HG03175 (cell line): ENCODE results near the gene NEGR1.

Experiments used
- ATAC-seq: cut with Tn5 transposase; IDR thresholded peaks from one replicate; pipeline ENCODE4 v1.9.1; 2021; ENCODE audit warnings: mild to moderate bottlenecking, moderate library complexity; ENCODE audit not compliant: unreplicated experiment

Gene NEGR1

GRCh38 chr1:72235062-72235461 is 47.3 kb downstream of the NEGR1 start:
- ATAC-seq = no peak

- ATAC-seq = no peak
Measured at GRCh38 chr1:72230746-72231145, 51.6 kb downstream of the NEGR1 start.

GRCh38 chr1:72229893-72230292 is 52.4 kb downstream of the NEGR1 start:
- no peak for ATAC-seq

- ATAC-seq = no peak
Measured at GRCh38 chr1:72227667-72228066, 54.7 kb downstream of the NEGR1 start.

- no peak for ATAC-seq
Measured at GRCh38 chr1:72224506-72224905, 57.8 kb downstream of the NEGR1 start.

GRCh38 chr1:72221811-72222210 is 60.5 kb downstream of the NEGR1 start:
- no peak for ATAC-seq

GRCh38 chr1:72218141-72218739 is 64.1 kb downstream of the NEGR1 start:
- no peak for ATAC-seq

- no peak for ATAC-seq
Measured at GRCh38 chr1:72207059-72207458, 75.3 kb downstream of the NEGR1 start.

- ATAC-seq = no peak
Measured at GRCh38 chr1:72202761-72203160, 79.6 kb downstream of the NEGR1 start.

GRCh38 chr1:72197786-72198185 is 84.6 kb downstream of the NEGR1 start:
- no peak for ATAC-seq

- no peak for ATAC-seq
Measured at GRCh38 chr1:72186733-72187307, 95.5 kb downstream of the NEGR1 start.

GRCh38 chr1:72184099-72184701 is 98.1 kb downstream of the NEGR1 start:
- ATAC-seq = no peak

- no peak for ATAC-seq
Measured at GRCh38 chr1:72182859-72183258, 99.5 kb downstream of the NEGR1 start.

- no peak for ATAC-seq
Measured at GRCh38 chr1:72178266-72178665, 104.1 kb downstream of the NEGR1 start.

- ATAC-seq = no peak
Measured at GRCh38 chr1:72177711-72178110, 104.6 kb downstream of the NEGR1 start.

- ATAC-seq = no peak
Measured at GRCh38 chr1:72170246-72170645, 112.1 kb downstream of the NEGR1 start.

- no peak for ATAC-seq
Measured at GRCh38 chr1:72166426-72166825, 115.9 kb downstream of the NEGR1 start.

GRCh38 chr1:72150508-72150907 is 131.8 kb downstream of the NEGR1 start:
- ATAC-seq = no peak

- ATAC-seq = no peak
Measured at GRCh38 chr1:72141875-72142274, 140.5 kb downstream of the NEGR1 start.

GRCh38 chr1:72140222-72140621 is 142.1 kb downstream of the NEGR1 start:
- no peak for ATAC-seq

- no peak for ATAC-seq
Measured at GRCh38 chr1:72137656-72138055, 144.7 kb downstream of the NEGR1 start.

- ATAC-seq = no peak
Measured at GRCh38 chr1:72129869-72130268, 152.5 kb downstream of the NEGR1 start.
